Measurements from ENCODE around the gene TBC1D14. TPM values are rescaled to one million over a fixed set of nuclear protein-coding genes. Genes with fewer than 3 reads are reported as not detected.

The TBC1D14 gene
- total and polyA plus RNA-seq, 9 of the 15 experiments (the other 6 are each of a cell fraction or from before 2014, with no cell fraction given): 2.1 to 59.6 (median 44.8) TPM

- no peak for TF ChIP-seq KDM4B (IDR thresholded peaks at IDR 0.05; ENCODE audit: borderline replicate concordance in 2 of 2, low read depth in 1 of 2)
- no peak for TF ChIP-seq CBX2 (IDR thresholded peaks at IDR 0.05; ENCODE audit: insufficient read depth, low read length, poor library complexity, severe bottlenecking)
- no peak for TF ChIP-seq ZNF830 (CRISPR knock-in tag; IDR thresholded peaks at IDR 0.05)
- no peak for TF ChIP-seq MCM3 (IDR thresholded peaks at IDR 0.05)
- TF ChIP-seq, protein P1, sequence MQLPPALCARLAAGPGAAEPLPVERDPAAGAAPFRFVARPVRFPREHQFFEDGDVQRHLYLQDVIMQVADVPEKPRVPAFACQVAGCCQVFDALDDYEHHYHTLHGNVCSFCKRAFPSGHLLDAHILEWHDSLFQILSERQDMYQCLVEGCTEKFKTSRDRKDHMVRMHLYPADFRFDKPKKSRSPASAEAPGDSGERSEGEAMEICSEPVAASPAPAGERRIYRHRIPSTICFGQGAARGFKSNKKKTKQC (CRISPR knock-in tag; IDR thresholded peaks at IDR 0.05): no peak
- TF ChIP-seq SAFB2 (IDR thresholded peaks at IDR 0.05; ENCODE audit: borderline replicate concordance, low read depth, low read length, severe bottlenecking): no peak
- TF ChIP-seq ZNF77 (CRISPR knock-in tag; IDR thresholded peaks at IDR 0.05): no peak
- no peak for TF ChIP-seq FOSL1 (tag; conservative IDR thresholded peaks at IDR 0.05)
- no peak for TF ChIP-seq ZNF184 (CRISPR knock-in tag; IDR thresholded peaks at IDR 0.05)
Observed at GRCh38 chr4:6968496-6968895, 58.9 kb downstream of the TBC1D14 start (continued).

GRCh38 chr4:6969826-6970800 lies 60.5 kb downstream of the TBC1D14 start:
- ChIA-PET POLR2A (interaction anchor here (1.1 to 1.8 kb wide), 2 partner anchors 11 to 15 kb away, joined by 4 read pairs; no protein-coding TSS in a partner anchor), CTCF (ENCODE audit: low intra/inter-chr PET ratio) (no interaction called here)
- H3K4me3 ChIP-seq: no peak overlapping the region
- peaks cover 47% of the 10 kb centered on the region for H3K79me2 ChIP-seq (ENCODE audit: control insufficient read depth, insufficient read depth, low read length)
- H3K27me3 ChIP-seq (ENCODE audit: control insufficient read depth in 2 of 2, insufficient read depth in 2 of 2, low read length in 2 of 2): no peaks in the 10 kb centered on the region
- BruUV-seq (replicated peaks): no TSS peak
- 92% methylated on average over 17 of the region's 18 CpGs for WGBS (ENCODE audit: insufficient coverage, low coverage, missing lambda C conversion rate)
- no peak for DNase-seq (ENCODE audit: extremely low read depth in 1 of 4, low spot score in 3 of 4)
- no peak for FAIRE-seq
- no peaks in the 10 kb centered on the region for H3K9me3 ChIP-seq (replicated peaks; ENCODE audit: control insufficient read depth, insufficient read depth, low read depth, low read length)
- intact Hi-C loops (cut with micrococcal nuclease): no loop called here
- in situ Hi-C loops (cut with MboI): no loop called here
- H3K9ac ChIP-seq (ENCODE audit: insufficient read depth in 1 of 2, low read depth in 2 of 2, low read length in 2 of 2): no peak overlapping the region
- peaks cover 52% of the 10 kb centered on the region for H3K36me3 ChIP-seq (ENCODE audit: control insufficient read depth, insufficient read depth, low read length)
- H4K20me1 ChIP-seq (replicated peaks; ENCODE audit: control insufficient read depth, insufficient read depth, low read length): peaks cover 39% of the 10 kb centered on the region
- H2AFZ ChIP-seq (ENCODE audit: low read depth, low read length): no peak overlapping the region
- H3K4me2 ChIP-seq (ENCODE audit: insufficient read depth, low read length): no peak overlapping the region
- no peak for ATAC-seq
- no peak overlapping the region for H3K27ac ChIP-seq (ENCODE audit: extremely low read depth, low read depth, low read length)
- TF ChIP-seq POLR2G (IDR thresholded peaks at IDR 0.05; ENCODE audit: low read depth, low read length) (0 out of 2 replicates have a peak, but pooled peaks have one; percentile 16), SREBF2 (CRISPR knock-in tag; IDR thresholded peaks at IDR 0.05) (no peak)
- H3K9me1 ChIP-seq (ENCODE audit: control insufficient read depth, insufficient read depth, low read length): no peaks in the 10 kb centered on the region
- peaks cover 3 to 14% of the 10 kb centered on the region in 2 experiments for H3K4me1 ChIP-seq (replicated peaks in 1 of 2; ENCODE audit: control insufficient read depth in 2 of 2, insufficient read depth in 2 of 2, low read length in 2 of 2)

Data from K562 (cell line).